Measurements from ENCODE around the gene AK4. TPM values are rescaled to one million over a fixed set of nuclear protein-coding genes. Genes with fewer than 3 reads are reported as not detected.

The AK4 gene
- total RNA-seq, 1 experiment from 2014 or later, result 180 TPM

DNA sequence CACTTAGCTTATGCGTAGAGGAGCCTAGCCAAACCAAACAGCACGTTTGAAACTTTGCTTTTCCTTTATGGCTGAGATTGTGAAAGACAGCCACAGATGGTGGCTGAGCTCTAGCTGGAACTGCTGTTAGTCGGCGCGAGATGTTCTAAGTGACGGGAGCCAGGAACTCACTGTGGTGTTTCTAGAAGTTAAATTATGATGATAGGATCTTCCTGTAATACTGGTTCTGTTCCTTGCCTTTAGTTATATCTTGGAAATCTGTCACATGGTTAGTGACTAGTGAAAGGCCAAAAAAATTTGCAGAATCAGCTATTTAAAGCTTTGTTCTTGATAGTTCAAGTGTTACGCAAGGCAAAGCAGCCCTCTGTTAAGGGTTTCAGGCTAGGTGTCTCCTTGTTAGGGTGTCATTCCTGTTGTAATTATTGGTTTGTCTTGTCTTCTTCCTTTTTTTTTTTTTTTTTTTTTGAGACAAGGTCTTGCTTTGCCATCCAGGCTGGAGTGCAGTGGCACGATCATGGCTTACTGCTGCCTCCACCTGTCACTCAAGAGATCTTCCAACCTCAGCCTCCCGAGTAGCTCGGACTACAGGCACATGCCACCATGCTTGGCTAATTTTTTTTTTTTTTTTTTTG lies 22.6 kb downstream of the AK4 start (continued):
- TF ChIP-seq, protein P1, sequence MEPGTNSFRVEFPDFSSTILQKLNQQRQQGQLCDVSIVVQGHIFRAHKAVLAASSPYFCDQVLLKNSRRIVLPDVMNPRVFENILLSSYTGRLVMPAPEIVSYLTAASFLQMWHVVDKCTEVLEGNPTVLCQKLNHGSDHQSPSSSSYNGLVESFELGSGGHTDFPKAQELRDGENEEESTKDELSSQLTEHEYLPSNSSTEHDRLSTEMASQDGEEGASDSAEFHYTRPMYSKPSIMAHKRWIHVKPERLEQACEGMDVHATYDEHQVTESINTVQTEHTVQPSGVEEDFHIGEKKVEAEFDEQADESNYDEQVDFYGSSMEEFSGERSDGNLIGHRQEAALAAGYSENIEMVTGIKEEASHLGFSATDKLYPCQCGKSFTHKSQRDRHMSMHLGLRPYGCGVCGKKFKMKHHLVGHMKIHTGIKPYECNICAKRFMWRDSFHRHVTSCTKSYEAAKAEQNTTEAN (CRISPR knock-in tag; IDR thresholded peaks at IDR 0.05), result no peak

DNA sequence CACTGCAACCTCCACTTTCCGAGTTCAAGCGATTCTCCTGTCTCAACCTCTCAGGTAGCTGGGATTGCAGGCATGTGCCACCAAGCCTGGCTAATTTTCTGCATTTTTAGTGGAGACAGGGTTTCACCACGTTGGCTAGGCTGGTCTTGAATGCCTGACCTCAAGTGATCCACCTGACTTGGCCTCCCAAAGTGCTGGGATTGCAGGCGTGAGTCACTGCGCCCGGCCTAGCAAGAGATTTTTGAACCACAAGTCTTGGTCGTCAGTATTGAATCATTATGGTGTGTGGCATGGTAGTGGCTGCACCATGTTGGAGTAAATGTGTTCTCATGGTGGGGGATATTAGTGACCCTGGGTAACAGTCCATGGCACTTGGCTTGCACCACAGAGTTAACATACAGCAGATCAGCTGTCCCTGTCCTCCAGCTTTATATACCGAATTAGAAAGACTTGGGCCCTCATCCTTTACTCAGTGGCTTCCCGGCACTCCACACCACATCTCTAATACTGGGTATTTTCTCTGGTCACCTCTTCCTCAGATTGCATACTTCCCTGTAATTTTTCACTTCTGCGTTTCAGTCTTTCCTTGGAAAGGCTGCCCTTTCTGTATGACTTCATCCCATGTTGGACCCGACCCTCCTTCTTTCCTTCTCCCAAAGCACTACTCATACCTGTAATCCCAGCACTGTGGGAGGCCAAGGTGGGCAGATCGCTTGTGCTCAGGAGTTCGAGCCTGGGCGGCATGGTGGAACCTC lies 25.1 kb downstream of the AK4 start:
- Mint-ChIP-seq H3K9me3 (no peaks in the 10 kb centered on the region), H3K4me3 (no peak overlapping the region), H3K27me3 (ENCODE audit: low read depth) (no peaks in the 10 kb centered on the region), H3K27ac (peak overlapping the region; percentile 43), H3K36me3 (no peaks in the 10 kb centered on the region), H3K4me1 (peaks cover 88% of the 10 kb centered on the region)
- TF ChIP-seq IRF2 (CRISPR knock-in tag; IDR thresholded peaks at IDR 0.05; ENCODE audit: borderline replicate concordance, low read depth) (no peak), ZNF317 (CRISPR knock-in tag; IDR thresholded peaks at IDR 0.05; ENCODE audit: borderline replicate concordance, low read depth) (no peak), RORB (CRISPR knock-in tag; IDR thresholded peaks at IDR 0.05) (no peak), NR1H2 (CRISPR knock-in tag; IDR thresholded peaks at IDR 0.05) (no peak), ZNF423 (CRISPR knock-in tag; IDR thresholded peaks at IDR 0.05) (no peak), ZNF138 (CRISPR knock-in tag; conservative IDR thresholded peaks at IDR 0.05) (no peak), OVOL2 (CRISPR knock-in tag; IDR thresholded peaks at IDR 0.05; ENCODE audit: borderline replicate concordance) (no peak), SMAD4 (CRISPR knock-in tag; IDR thresholded peaks at IDR 0.05) (no peak), SMAD3 (CRISPR knock-in tag; IDR thresholded peaks at IDR 0.05; ENCODE audit: borderline replicate concordance) (no peak), ZNF671 (CRISPR knock-in tag; IDR thresholded peaks at IDR 0.05) (no peak), JUN (CRISPR knock-in tag; IDR thresholded peaks at IDR 0.05) (no peak), TEAD4 (CRISPR knock-in tag; IDR thresholded peaks at IDR 0.05) (no peak)
- TF ChIP-seq, protein P2, sequence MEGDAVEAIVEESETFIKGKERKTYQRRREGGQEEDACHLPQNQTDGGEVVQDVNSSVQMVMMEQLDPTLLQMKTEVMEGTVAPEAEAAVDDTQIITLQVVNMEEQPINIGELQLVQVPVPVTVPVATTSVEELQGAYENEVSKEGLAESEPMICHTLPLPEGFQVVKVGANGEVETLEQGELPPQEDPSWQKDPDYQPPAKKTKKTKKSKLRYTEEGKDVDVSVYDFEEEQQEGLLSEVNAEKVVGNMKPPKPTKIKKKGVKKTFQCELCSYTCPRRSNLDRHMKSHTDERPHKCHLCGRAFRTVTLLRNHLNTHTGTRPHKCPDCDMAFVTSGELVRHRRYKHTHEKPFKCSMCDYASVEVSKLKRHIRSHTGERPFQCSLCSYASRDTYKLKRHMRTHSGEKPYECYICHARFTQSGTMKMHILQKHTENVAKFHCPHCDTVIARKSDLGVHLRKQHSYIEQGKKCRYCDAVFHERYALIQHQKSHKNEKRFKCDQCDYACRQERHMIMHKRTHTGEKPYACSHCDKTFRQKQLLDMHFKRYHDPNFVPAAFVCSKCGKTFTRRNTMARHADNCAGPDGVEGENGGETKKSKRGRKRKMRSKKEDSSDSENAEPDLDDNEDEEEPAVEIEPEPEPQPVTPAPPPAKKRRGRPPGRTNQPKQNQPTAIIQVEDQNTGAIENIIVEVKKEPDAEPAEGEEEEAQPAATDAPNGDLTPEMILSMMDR (IDR thresholded peaks at IDR 0.05), result no peak
- TF ChIP-seq, protein P3, sequence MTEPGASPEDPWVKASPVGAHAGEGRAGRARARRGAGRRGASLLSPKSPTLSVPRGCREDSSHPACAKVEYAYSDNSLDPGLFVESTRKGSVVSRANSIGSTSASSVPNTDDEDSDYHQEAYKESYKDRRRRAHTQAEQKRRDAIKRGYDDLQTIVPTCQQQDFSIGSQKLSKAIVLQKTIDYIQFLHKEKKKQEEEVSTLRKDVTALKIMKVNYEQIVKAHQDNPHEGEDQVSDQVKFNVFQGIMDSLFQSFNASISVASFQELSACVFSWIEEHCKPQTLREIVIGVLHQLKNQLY (CRISPR knock-in tag; IDR thresholded peaks at IDR 0.05), result no peak
- TF ChIP-seq, protein P4, sequence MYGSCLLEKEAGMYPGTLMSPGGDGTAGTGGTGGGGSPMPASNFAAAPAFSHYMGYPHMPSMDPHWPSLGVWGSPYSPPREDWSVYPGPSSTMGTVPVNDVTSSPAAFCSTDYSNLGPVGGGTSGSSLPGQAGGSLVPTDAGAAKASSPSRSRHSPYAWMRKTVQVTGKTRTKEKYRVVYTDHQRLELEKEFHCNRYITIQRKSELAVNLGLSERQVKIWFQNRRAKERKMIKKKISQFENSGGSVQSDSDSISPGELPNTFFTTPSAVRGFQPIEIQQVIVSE (CRISPR knock-in tag; IDR thresholded peaks at IDR 0.05; ENCODE audit: borderline replicate concordance), result no peak
- TF ChIP-seq, protein P5, sequence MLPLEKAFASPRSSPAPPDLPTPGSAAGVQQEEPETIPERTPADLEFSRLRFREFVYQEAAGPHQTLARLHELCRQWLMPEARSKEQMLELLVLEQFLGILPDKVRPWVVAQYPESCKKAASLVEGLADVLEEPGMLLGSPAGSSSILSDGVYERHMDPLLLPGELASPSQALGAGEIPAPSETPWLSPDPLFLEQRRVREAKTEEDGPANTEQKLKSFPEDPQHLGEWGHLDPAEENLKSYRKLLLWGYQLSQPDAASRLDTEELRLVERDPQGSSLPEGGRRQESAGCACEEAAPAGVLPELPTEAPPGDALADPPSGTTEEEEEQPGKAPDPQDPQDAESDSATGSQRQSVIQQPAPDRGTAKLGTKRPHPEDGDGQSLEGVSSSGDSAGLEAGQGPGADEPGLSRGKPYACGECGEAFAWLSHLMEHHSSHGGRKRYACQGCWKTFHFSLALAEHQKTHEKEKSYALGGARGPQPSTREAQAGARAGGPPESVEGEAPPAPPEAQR (CRISPR knock-in tag; IDR thresholded peaks at IDR 0.05), result no peak
- TF ChIP-seq, protein P6, sequence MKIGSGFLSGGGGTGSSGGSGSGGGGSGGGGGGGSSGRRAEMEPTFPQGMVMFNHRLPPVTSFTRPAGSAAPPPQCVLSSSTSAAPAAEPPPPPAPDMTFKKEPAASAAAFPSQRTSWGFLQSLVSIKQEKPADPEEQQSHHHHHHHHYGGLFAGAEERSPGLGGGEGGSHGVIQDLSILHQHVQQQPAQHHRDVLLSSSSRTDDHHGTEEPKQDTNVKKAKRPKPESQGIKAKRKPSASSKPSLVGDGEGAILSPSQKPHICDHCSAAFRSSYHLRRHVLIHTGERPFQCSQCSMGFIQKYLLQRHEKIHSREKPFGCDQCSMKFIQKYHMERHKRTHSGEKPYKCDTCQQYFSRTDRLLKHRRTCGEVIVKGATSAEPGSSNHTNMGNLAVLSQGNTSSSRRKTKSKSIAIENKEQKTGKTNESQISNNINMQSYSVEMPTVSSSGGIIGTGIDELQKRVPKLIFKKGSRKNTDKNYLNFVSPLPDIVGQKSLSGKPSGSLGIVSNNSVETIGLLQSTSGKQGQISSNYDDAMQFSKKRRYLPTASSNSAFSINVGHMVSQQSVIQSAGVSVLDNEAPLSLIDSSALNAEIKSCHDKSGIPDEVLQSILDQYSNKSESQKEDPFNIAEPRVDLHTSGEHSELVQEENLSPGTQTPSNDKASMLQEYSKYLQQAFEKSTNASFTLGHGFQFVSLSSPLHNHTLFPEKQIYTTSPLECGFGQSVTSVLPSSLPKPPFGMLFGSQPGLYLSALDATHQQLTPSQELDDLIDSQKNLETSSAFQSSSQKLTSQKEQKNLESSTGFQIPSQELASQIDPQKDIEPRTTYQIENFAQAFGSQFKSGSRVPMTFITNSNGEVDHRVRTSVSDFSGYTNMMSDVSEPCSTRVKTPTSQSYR (CRISPR knock-in tag; IDR thresholded peaks at IDR 0.05), result no peak
- TF ChIP-seq, protein P7, sequence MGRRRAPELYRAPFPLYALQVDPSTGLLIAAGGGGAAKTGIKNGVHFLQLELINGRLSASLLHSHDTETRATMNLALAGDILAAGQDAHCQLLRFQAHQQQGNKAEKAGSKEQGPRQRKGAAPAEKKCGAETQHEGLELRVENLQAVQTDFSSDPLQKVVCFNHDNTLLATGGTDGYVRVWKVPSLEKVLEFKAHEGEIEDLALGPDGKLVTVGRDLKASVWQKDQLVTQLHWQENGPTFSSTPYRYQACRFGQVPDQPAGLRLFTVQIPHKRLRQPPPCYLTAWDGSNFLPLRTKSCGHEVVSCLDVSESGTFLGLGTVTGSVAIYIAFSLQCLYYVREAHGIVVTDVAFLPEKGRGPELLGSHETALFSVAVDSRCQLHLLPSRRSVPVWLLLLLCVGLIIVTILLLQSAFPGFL (CRISPR knock-in tag; IDR thresholded peaks at IDR 0.05; ENCODE audit: borderline replicate concordance), result no peak
- TF ChIP-seq, protein P8, sequence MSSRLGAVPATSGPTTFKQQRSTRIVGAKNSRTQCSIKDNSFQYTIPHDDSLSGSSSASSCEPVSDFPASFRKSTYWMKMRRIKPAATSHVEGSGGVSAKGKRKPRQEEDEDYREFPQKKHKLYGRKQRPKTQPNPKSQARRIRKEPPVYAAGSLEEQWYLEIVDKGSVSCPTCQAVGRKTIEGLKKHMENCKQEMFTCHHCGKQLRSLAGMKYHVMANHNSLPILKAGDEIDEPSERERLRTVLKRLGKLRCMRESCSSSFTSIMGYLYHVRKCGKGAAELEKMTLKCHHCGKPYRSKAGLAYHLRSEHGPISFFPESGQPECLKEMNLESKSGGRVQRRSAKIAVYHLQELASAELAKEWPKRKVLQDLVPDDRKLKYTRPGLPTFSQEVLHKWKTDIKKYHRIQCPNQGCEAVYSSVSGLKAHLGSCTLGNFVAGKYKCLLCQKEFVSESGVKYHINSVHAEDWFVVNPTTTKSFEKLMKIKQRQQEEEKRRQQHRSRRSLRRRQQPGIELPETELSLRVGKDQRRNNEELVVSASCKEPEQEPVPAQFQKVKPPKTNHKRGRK (CRISPR knock-in tag; IDR thresholded peaks at IDR 0.05; ENCODE audit: borderline replicate concordance), result no peak
- ChIA-PET CTCF (interaction anchor here (0.6 to 1.9 kb wide), 7 partner anchors 23 to 258 kb away, joined by 3 to 10 read pairs (median 3); no protein-coding TSS in a partner anchor), POLR2A (no interaction called here)
- ATAC-seq, result no peak
- no peak for DNase-seq (ENCODE audit: low spot score)
